ENCODE data around the gene ADD3. TPM values are rescaled to one million over a fixed set of nuclear protein-coding genes. Genes with fewer than 3 reads are reported as not detected.

Gene ADD3
- total RNA-seq, 1 experiment from 2014 or later = 86.7 TPM

DNA sequence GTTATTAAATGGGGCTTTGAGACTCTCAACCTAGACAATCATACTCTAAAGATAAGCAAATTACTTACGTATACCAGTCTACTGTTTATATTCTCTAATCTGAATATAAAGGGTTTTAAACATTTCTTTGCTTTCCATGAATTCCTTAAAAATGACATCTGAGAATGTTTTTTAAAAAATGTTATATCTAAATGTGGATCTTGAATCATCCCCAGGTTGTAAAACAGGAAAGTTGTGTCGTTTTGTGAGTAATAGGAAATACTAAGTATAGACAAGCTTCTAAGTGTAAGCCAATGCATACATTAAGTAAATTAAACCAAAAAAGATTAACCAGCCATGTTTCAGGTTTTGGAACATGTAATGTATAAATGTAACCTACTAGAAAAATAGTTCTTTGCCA lies 26.8 kb downstream of the ADD3 start:
- CTCF ChIA-PET = interaction anchor here (0.5 to 3.0 kb wide), 35 partner anchors 11 to 562 kb away, joined by 3 to 31 read pairs (median 4); partner anchors contain the start of gene ADD3
- Mint-ChIP-seq H3K4me3 (no peak overlapping the region), H3K27me3 (ENCODE audit: low read depth) (no peaks in the 10 kb centered on the region), H3K4me1 (peaks cover 49% of the 10 kb centered on the region), H3K27ac (no peak overlapping the region), H3K36me3 (no peaks in the 10 kb centered on the region), H3K9me3 (no peaks in the 10 kb centered on the region)
- TF ChIP-seq ZNF219 (CRISPR knock-in tag; IDR thresholded peaks at IDR 0.05; ENCODE audit: borderline replicate concordance) = no peak
- no peak for TF ChIP-seq NFYB (CRISPR knock-in tag; conservative IDR thresholded peaks at IDR 0.05; ENCODE audit: low read depth)
- TF ChIP-seq OVOL2 (CRISPR knock-in tag; IDR thresholded peaks at IDR 0.05; ENCODE audit: borderline replicate concordance) = no peak
- TF ChIP-seq, protein P1, sequence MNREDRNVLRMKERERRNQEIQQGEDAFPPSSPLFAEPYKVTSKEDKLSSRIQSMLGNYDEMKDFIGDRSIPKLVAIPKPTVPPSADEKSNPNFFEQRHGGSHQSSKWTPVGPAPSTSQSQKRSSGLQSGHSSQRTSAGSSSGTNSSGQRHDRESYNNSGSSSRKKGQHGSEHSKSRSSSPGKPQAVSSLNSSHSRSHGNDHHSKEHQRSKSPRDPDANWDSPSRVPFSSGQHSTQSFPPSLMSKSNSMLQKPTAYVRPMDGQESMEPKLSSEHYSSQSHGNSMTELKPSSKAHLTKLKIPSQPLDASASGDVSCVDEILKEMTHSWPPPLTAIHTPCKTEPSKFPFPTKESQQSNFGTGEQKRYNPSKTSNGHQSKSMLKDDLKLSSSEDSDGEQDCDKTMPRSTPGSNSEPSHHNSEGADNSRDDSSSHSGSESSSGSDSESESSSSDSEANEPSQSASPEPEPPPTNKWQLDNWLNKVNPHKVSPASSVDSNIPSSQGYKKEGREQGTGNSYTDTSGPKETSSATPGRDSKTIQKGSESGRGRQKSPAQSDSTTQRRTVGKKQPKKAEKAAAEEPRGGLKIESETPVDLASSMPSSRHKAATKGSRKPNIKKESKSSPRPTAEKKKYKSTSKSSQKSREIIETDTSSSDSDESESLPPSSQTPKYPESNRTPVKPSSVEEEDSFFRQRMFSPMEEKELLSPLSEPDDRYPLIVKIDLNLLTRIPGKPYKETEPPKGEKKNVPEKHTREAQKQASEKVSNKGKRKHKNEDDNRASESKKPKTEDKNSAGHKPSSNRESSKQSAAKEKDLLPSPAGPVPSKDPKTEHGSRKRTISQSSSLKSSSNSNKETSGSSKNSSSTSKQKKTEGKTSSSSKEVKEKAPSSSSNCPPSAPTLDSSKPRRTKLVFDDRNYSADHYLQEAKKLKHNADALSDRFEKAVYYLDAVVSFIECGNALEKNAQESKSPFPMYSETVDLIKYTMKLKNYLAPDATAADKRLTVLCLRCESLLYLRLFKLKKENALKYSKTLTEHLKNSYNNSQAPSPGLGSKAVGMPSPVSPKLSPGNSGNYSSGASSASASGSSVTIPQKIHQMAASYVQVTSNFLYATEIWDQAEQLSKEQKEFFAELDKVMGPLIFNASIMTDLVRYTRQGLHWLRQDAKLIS (CRISPR knock-in tag; IDR thresholded peaks at IDR 0.05; ENCODE audit: borderline replicate concordance) = no peak
- TF ChIP-seq ZNF232 (CRISPR knock-in tag; IDR thresholded peaks at IDR 0.05) = no peak
- no peak for TF ChIP-seq ZNF671 (CRISPR knock-in tag; IDR thresholded peaks at IDR 0.05)
- TF ChIP-seq, protein P2, sequence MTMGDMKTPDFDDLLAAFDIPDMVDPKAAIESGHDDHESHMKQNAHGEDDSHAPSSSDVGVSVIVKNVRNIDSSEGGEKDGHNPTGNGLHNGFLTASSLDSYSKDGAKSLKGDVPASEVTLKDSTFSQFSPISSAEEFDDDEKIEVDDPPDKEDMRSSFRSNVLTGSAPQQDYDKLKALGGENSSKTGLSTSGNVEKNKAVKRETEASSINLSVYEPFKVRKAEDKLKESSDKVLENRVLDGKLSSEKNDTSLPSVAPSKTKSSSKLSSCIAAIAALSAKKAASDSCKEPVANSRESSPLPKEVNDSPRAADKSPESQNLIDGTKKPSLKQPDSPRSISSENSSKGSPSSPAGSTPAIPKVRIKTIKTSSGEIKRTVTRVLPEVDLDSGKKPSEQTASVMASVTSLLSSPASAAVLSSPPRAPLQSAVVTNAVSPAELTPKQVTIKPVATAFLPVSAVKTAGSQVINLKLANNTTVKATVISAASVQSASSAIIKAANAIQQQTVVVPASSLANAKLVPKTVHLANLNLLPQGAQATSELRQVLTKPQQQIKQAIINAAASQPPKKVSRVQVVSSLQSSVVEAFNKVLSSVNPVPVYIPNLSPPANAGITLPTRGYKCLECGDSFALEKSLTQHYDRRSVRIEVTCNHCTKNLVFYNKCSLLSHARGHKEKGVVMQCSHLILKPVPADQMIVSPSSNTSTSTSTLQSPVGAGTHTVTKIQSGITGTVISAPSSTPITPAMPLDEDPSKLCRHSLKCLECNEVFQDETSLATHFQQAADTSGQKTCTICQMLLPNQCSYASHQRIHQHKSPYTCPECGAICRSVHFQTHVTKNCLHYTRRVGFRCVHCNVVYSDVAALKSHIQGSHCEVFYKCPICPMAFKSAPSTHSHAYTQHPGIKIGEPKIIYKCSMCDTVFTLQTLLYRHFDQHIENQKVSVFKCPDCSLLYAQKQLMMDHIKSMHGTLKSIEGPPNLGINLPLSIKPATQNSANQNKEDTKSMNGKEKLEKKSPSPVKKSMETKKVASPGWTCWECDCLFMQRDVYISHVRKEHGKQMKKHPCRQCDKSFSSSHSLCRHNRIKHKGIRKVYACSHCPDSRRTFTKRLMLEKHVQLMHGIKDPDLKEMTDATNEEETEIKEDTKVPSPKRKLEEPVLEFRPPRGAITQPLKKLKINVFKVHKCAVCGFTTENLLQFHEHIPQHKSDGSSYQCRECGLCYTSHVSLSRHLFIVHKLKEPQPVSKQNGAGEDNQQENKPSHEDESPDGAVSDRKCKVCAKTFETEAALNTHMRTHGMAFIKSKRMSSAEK (CRISPR knock-in tag; IDR thresholded peaks at IDR 0.05; ENCODE audit: borderline replicate concordance) = no peak
- TF ChIP-seq PRRX2 (CRISPR knock-in tag; IDR thresholded peaks at IDR 0.05) = no peak
- no peak for TF ChIP-seq ZBTB21 (CRISPR knock-in tag; IDR thresholded peaks at IDR 0.05; ENCODE audit: borderline replicate concordance)
- TF ChIP-seq, protein P3, sequence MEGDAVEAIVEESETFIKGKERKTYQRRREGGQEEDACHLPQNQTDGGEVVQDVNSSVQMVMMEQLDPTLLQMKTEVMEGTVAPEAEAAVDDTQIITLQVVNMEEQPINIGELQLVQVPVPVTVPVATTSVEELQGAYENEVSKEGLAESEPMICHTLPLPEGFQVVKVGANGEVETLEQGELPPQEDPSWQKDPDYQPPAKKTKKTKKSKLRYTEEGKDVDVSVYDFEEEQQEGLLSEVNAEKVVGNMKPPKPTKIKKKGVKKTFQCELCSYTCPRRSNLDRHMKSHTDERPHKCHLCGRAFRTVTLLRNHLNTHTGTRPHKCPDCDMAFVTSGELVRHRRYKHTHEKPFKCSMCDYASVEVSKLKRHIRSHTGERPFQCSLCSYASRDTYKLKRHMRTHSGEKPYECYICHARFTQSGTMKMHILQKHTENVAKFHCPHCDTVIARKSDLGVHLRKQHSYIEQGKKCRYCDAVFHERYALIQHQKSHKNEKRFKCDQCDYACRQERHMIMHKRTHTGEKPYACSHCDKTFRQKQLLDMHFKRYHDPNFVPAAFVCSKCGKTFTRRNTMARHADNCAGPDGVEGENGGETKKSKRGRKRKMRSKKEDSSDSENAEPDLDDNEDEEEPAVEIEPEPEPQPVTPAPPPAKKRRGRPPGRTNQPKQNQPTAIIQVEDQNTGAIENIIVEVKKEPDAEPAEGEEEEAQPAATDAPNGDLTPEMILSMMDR (IDR thresholded peaks at IDR 0.05) = no peak
- DNase-seq (ENCODE audit: low spot score) = no peak
- POLR2A ChIA-PET = interaction anchor here (0.8 to 1.2 kb wide), 3 partner anchors 26 to 176 kb away, joined by 3 to 5 read pairs (median 3); no protein-coding TSS in a partner anchor
- no peak for ATAC-seq

DNA sequence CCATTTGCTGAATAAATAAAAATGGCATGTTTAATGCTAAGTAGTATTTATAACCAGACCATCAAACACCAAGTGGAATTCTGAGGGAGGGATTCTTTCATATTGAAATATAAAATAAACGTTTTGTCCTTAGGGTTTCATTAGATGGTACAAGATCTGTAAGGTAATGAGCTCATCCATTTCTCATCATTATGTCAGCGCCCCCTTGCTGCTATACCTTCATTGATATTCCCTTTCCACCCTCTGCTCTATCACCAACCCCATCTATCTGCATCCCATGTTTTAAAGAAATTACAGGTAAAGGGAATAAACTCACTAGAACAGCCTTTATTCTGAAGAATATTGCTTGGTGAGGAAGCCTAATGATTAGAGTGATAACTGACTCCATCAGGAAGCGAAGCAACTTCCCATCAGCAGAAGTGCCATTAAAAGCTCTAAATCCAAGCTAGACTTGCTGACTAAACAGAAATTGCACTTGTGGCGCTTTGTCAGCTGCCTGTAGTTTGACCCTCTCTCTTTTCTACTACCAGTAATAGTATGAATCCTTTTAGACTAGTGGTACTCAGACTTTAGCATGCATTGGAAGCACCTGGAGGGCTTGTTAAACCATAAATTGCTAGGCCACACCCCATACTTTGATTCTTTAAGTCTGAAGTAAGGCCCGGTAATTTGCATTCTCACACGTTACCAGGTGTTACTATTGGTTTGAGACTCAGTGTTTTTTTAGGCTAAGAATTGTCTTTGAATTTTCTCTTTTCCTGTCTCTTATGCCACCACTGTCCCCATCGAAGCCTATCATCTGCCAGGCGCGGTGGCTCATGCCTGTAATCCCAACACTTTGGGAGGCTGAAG lies 27.5 kb downstream of the ADD3 start:
- Mint-ChIP-seq H3K9me3 (no peaks in the 10 kb centered on the region), H3K4me1 (peaks cover 51% of the 10 kb centered on the region), H3K27me3 (ENCODE audit: low read depth) (no peaks in the 10 kb centered on the region), H3K27ac (no peak overlapping the region), H3K4me3 (no peak overlapping the region), H3K36me3 (no peaks in the 10 kb centered on the region)
- POLR2A ChIA-PET = interaction anchor here (0.8 to 1.2 kb wide), 3 partner anchors 27 to 175 kb away, joined by 3 to 5 read pairs (median 3); no protein-coding TSS in a partner anchor
- DNase-seq (ENCODE audit: low spot score) = no peak
- CTCF ChIA-PET = interaction anchor here (0.5 to 3.0 kb wide), 37 partner anchors 10 to 562 kb away, joined by 3 to 31 read pairs (median 4); partner anchors contain the start of gene ADD3
- no peak for ATAC-seq
- TF ChIP-seq, protein P4, sequence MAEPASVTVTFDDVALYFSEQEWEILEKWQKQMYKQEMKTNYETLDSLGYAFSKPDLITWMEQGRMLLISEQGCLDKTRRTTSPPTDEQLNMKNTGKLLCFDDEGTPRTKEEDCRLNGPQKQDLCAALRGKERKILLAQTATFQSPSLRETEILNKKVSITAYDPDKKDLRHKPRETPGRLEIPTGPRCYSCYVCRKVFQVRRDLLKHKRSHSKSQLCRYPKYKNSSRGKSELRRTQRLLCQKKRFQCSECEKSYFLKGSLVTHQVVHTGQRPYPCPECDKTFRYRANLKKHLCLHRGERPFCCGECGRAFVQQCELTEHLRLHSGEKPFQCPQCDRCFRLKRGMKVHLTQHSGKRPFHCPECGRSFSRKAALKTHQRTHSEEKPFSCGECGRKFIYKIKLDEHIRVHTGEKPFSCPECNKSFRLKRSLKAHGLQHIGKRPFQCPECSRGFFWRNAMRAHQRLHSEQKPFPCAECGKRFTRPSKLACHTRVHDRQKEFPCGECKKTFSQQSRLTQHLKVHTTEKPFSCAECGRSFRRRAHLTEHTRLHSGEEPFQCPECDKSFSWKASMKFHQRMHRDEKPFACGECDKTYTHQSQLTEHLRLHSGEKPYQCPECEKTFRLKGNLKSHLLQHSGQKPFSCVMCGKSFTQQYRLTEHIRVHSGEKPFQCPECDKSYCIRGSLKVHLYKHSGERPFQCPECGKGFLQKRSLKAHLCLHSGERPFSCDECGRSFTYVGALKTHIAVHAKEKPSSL (CRISPR knock-in tag; conservative IDR thresholded peaks at IDR 0.05) = no peak
- TF ChIP-seq, protein P5, sequence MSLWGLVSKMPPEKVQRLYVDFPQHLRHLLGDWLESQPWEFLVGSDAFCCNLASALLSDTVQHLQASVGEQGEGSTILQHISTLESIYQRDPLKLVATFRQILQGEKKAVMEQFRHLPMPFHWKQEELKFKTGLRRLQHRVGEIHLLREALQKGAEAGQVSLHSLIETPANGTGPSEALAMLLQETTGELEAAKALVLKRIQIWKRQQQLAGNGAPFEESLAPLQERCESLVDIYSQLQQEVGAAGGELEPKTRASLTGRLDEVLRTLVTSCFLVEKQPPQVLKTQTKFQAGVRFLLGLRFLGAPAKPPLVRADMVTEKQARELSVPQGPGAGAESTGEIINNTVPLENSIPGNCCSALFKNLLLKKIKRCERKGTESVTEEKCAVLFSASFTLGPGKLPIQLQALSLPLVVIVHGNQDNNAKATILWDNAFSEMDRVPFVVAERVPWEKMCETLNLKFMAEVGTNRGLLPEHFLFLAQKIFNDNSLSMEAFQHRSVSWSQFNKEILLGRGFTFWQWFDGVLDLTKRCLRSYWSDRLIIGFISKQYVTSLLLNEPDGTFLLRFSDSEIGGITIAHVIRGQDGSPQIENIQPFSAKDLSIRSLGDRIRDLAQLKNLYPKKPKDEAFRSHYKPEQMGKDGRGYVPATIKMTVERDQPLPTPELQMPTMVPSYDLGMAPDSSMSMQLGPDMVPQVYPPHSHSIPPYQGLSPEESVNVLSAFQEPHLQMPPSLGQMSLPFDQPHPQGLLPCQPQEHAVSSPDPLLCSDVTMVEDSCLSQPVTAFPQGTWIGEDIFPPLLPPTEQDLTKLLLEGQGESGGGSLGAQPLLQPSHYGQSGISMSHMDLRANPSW (CRISPR knock-in tag; conservative IDR thresholded peaks at IDR 0.05; ENCODE audit: low read depth) = no peak
- TF ChIP-seq ZNF423 (CRISPR knock-in tag; IDR thresholded peaks at IDR 0.05) = no peak
- TF ChIP-seq, protein P6, sequence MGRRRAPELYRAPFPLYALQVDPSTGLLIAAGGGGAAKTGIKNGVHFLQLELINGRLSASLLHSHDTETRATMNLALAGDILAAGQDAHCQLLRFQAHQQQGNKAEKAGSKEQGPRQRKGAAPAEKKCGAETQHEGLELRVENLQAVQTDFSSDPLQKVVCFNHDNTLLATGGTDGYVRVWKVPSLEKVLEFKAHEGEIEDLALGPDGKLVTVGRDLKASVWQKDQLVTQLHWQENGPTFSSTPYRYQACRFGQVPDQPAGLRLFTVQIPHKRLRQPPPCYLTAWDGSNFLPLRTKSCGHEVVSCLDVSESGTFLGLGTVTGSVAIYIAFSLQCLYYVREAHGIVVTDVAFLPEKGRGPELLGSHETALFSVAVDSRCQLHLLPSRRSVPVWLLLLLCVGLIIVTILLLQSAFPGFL (CRISPR knock-in tag; IDR thresholded peaks at IDR 0.05; ENCODE audit: borderline replicate concordance) = no peak
- TF ChIP-seq ELF4 (CRISPR knock-in tag; IDR thresholded peaks at IDR 0.05; ENCODE audit: low read depth) = no peak
- TF ChIP-seq SMAD4 (CRISPR knock-in tag; IDR thresholded peaks at IDR 0.05) = no peak

All from WTC11 (cell line).